PFSK-1 (cell line): Measurements from ENCODE around the gene CDC42.

ENCODE experiments used
- FOXP2 ChIP-seq: optimal IDR thresholded peaks from 2 replicates; pipeline ENCODE3; 2011; ENCODE audit warnings: borderline replicate concordance, control low read depth, inconsistent platforms; ENCODE audit not compliant: insufficient read depth; ENCODE audit errors: extremely low read length, extremely low read depth
- POLR2AphosphoS5 ChIP-seq: IDR thresholded peaks from 2 replicates; pipeline ENCODE4 v1.6.1; 2012; ENCODE audit warnings: low read depth, mild to moderate bottlenecking, control low read depth, low read length, moderate library complexity
- SIN3A ChIP-seq: IDR thresholded peaks from 2 replicates; pipeline ENCODE4 v1.6.1; 2012; ENCODE audit warnings: mild to moderate bottlenecking, low read length, moderate library complexity, borderline replicate concordance; ENCODE audit not compliant: insufficient read depth
- TAF1 ChIP-seq: IDR thresholded peaks from 2 replicates; pipeline ENCODE4 v1.6.1; 2012; ENCODE audit warnings: low read length, control low read depth, borderline replicate concordance; ENCODE audit not compliant: insufficient read depth
- TF ChIP-seq, protein P1 (sequence below), 2 experiments: IDR thresholded peaks; 2 replicates each; pipeline versions ENCODE4 v1.6.1 to v1.8.0; 2011 to 2012; ENCODE audit warnings: low read depth in 2 of 2, low read length in 2 of 2, control low read depth in 1 of 2, inconsistent platforms in 1 of 2, mild to moderate bottlenecking in 1 of 2, moderate library complexity in 1 of 2; ENCODE audit not compliant: insufficient read depth in 1 of 2

The CDC42 gene

GRCh38 chr1:22075718-22076117 is 23.2 kb downstream of the CDC42 start:
- TF ChIP-seq, protein P1, sequence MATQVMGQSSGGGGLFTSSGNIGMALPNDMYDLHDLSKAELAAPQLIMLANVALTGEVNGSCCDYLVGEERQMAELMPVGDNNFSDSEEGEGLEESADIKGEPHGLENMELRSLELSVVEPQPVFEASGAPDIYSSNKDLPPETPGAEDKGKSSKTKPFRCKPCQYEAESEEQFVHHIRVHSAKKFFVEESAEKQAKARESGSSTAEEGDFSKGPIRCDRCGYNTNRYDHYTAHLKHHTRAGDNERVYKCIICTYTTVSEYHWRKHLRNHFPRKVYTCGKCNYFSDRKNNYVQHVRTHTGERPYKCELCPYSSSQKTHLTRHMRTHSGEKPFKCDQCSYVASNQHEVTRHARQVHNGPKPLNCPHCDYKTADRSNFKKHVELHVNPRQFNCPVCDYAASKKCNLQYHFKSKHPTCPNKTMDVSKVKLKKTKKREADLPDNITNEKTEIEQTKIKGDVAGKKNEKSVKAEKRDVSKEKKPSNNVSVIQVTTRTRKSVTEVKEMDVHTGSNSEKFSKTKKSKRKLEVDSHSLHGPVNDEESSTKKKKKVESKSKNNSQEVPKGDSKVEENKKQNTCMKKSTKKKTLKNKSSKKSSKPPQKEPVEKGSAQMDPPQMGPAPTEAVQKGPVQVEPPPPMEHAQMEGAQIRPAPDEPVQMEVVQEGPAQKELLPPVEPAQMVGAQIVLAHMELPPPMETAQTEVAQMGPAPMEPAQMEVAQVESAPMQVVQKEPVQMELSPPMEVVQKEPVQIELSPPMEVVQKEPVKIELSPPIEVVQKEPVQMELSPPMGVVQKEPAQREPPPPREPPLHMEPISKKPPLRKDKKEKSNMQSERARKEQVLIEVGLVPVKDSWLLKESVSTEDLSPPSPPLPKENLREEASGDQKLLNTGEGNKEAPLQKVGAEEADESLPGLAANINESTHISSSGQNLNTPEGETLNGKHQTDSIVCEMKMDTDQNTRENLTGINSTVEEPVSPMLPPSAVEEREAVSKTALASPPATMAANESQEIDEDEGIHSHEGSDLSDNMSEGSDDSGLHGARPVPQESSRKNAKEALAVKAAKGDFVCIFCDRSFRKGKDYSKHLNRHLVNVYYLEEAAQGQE (IDR thresholded peaks at IDR 0.05; ENCODE audit: insufficient read depth in 1 of 2, low read depth in 2 of 2, low read length in 2 of 2) = no peak
- TF ChIP-seq POLR2AphosphoS5 (no peak), SIN3A (no peak), TAF1 (no peak), FOXP2 (no peak)

DNA sequence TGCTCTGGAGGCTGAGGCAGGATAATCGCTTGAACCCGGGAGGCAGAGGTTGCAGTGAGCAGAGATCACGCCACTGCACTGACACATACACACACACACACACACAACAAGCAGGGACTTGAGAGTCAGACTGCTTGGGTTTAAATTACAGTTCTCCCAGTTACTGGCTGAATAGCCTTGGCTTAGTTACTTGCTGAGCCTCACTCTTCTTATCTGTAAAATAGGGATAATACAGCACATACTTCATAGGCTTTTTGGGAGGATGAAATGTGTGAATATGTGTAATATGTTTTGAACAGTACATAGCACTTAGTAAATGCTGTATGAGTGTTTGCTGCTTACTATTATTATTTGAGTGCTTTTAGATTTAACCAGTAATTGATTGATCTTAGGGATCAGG is 23.8 kb downstream of the CDC42 start:
- no peak for TF ChIP-seq POLR2AphosphoS5
- TF ChIP-seq, protein P1 (IDR thresholded peaks at IDR 0.05; ENCODE audit: insufficient read depth in 1 of 2, low read depth in 2 of 2, low read length in 2 of 2) = no peak
- no peak for TF ChIP-seq FOXP2
- TF ChIP-seq TAF1 = no peak
- TF ChIP-seq SIN3A = no peak

DNA sequence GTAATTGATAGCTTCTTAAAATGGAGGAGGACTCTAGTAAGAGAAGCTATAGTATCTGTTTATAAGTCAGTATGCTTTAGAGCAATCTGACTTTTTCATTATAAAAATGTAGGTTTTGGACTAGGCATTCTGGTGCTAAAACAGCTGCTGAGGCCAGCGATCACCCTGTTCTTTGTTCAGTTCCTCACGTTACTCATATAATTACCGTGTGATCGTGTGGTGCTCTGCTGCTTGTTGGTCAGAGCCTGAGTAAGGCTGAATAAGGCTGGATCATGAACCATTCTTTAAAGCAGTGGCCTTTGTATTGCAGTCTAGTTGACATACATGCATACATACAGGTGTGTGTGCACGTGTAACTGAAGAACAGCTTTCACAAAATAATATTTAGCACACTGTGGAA is 25.2 kb downstream of the CDC42 start:
- no peak for TF ChIP-seq POLR2AphosphoS5
- no peak for TF ChIP-seq TAF1
- TF ChIP-seq, protein P1 (IDR thresholded peaks at IDR 0.05; ENCODE audit: insufficient read depth in 1 of 2, low read depth in 2 of 2, low read length in 2 of 2) = no peak
- TF ChIP-seq FOXP2 = no peak
- no peak for TF ChIP-seq SIN3A

DNA sequence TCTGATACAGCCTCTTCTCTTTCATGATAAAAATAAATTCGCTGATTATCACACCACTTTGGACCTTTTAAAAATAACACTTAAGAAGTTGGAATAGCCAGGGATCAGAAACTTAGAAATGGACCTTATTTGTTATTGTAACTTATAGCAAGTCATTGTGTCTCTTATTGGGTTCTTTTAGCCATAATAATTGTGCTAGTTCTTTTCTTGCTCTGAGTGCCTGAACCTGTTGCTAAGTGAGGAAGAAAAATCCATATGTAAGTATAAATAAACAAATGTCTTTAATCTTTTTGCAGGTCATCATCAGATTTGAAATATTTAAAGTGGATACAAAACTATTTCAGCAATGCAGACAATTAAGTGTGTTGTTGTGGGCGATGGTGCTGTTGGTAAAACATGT is 25.6 kb downstream of the CDC42 start:
- TF ChIP-seq, protein P1 (IDR thresholded peaks at IDR 0.05; ENCODE audit: insufficient read depth in 1 of 2, low read depth in 2 of 2, low read length in 2 of 2) = no peak
- TF ChIP-seq FOXP2 (no peak), POLR2AphosphoS5 (no peak), TAF1 (no peak), SIN3A (no peak)

DNA sequence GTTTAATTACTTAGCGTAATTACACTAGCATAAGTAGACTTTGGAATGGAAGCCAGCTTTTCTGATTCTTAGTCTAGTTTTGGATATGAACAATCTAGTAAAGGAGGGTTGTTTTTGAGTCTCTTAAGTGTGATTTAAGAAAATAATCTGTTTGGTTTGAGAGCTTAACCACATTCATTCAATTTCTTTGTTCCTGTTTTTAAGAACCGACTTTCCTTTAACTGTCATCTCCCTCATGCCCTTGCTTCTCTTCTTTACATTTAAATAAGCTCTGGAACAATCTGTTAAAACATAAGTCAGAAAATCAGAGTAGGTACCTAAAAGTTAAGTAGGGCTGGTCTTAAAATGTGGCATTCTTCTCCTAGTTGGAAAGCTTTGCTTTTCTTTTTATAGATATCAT is 27.7 kb downstream of the CDC42 start:
- TF ChIP-seq POLR2AphosphoS5 = no peak
- no peak for TF ChIP-seq TAF1
- no peak for TF ChIP-seq SIN3A
